Measurements from ENCODE around the gene GALE. TPM values are rescaled to one million over a fixed set of nuclear protein-coding genes. Genes with fewer than 3 reads are reported as not detected.

Gene GALE
- total RNA-seq, 2 experiments from 2014 or later = 40.7 to 43.6 TPM

DNA sequence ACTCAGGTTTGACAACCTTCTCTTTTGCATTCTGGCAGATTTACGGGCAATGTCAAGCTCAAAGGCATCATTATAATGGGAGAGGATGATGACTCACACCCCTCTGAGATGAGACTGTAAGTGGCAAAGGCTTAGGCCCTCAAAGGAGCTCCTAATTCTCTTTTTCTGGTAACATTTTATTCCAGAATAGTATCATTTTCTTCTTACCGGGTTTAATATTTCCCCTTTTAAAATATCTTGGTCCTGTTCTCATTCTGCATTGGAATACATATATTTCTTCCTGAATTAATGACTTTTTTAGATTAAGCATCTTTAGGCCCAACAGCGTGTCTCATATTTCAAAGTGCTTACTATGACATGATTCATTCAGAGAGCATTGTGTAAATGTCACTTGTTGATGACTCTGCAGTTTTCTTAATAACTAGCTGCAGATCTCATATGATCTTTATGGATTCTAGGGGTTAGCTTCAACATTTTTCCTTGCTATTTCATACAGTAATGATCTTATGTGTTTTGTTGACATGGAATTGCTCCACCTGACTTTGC, 20.7 kb downstream of the GALE start:
- POLR2A ChIA-PET = interaction anchor here (0.5 to 11.8 kb wide), 5 partner anchors 15 to 180 kb away, joined by 3 to 168 read pairs (median 3); partner anchors contain the start of genes GALE, HMGCL, LYPLA2 and PNRC2
- Mint-ChIP-seq H3K4me3 (peak overlapping the region; percentile 97), H3K27me3 (no peaks in the 10 kb centered on the region), H3K27ac (peak overlapping the region; percentile 80), H3K9me3 (no peaks in the 10 kb centered on the region), H3K36me3 (ENCODE audit: low read depth) (peaks cover 20% of the 10 kb centered on the region), H3K4me1 (ENCODE audit: low read depth) (peaks cover 36% of the 10 kb centered on the region)
- no peak for ATAC-seq
- intact Hi-C loops (cut with micrococcal nuclease) = no loop called here
- CTCF ChIA-PET = interaction anchor here (1.0 to 6.7 kb wide), 8 partner anchors 9 to 137 kb away, joined by 3 to 42 read pairs (median 6); partner anchors contain the start of gene RPL11
- no peak for DNase-seq
- TF ChIP-seq, protein P1, sequence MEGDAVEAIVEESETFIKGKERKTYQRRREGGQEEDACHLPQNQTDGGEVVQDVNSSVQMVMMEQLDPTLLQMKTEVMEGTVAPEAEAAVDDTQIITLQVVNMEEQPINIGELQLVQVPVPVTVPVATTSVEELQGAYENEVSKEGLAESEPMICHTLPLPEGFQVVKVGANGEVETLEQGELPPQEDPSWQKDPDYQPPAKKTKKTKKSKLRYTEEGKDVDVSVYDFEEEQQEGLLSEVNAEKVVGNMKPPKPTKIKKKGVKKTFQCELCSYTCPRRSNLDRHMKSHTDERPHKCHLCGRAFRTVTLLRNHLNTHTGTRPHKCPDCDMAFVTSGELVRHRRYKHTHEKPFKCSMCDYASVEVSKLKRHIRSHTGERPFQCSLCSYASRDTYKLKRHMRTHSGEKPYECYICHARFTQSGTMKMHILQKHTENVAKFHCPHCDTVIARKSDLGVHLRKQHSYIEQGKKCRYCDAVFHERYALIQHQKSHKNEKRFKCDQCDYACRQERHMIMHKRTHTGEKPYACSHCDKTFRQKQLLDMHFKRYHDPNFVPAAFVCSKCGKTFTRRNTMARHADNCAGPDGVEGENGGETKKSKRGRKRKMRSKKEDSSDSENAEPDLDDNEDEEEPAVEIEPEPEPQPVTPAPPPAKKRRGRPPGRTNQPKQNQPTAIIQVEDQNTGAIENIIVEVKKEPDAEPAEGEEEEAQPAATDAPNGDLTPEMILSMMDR (IDR thresholded peaks at IDR 0.05) = no peak

DNA sequence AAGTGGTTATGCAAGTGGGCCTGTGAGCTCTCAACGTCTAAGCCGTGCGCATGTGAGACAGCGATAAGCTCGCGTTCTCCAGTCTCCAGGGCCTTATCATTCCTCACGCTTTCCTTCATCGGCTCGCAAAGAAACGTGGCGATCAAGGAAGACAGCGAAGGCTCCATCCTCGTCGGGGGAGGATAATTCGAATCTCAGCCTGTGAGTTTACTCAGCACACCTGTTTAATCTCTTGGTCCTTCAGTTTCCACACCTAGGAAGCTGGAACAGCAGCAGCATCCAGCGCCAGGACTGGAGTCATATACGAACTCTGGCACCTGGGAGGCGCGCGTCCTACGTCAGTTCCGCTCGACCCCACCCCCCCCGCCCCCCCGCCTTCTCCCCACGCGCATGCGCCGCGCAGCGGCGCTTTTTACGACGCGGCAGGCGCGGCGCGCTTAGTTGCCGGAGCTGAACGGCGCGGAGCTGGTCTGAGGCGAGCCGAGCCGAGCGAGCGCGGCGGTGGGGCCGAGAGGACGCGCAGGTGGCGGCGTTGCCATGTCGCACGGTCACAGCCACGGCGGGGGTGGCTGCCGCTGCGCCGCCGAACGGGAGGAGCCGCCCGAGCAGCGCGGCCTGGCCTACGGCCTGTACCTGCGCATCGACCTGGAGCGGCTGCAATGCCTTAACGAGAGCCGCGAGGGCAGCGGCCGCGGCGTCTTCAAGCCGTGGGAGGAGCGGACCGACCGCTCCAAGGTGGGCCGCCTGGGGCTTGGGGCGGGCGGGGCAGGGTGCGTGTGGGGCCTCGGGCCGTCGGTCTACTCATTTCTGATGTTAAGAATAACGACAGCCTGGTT, 22.4 kb downstream of the GALE start, which contains the start of gene PITHD1:
TSS of gene PITHD1 (plus strand) at position 440 of the 836 bp plus-strand sequence. CDS start at position 538, 98 bp downstream.
- POLR2A ChIA-PET = interaction anchor here (0.6 to 11.8 kb wide), 11 partner anchors 10 to 220 kb away, joined by 3 to 168 read pairs (median 3); partner anchors contain the start of genes GALE, HMGCL, LYPLA2 and PNRC2

DNA sequence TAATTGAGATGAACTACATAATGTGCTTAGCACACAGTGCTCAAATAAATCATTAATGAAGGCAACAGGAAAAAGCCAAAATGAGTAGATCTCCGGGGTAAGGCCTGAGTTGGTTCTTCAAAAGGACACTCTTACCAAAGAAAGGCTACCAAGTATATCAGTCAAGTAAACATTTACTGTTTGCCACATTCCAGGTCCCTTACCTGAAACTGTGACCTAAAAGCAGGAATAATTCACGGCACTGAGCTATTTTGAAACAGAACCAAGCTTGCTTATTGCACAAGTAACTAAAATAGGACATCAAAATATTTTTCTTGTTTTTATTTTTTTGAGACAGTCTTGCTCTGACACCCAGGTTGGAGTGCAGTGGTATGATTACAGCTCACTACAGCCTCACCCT, 24.3 kb downstream of the GALE start:
- CTCF ChIA-PET = interaction anchor here (1.1 to 6.7 kb wide), 3 partner anchors 35 to 140 kb away, joined by 3 to 42 read pairs (median 13); no protein-coding TSS in a partner anchor
- intact Hi-C loops (cut with micrococcal nuclease) = no loop called here
- POLR2A ChIA-PET = interaction anchor here (11.8 kb wide), 1 partner anchor 19 kb away, joined by 168 read pairs; the partner anchor contains the start of genes GALE and LYPLA2
- ATAC-seq (no peak), DNase-seq (no peak)
- TF ChIP-seq, protein P1 (IDR thresholded peaks at IDR 0.05) = no peak
- no peaks in the 10 kb centered on the region for H3K27me3 Mint-ChIP-seq
- H3K4me1 Mint-ChIP-seq (ENCODE audit: low read depth) = peaks cover 48% of the 10 kb centered on the region
- H3K36me3 Mint-ChIP-seq (ENCODE audit: low read depth) = peaks cover 12% of the 10 kb centered on the region
- H3K27ac Mint-ChIP-seq = no peak overlapping the region
- no peaks in the 10 kb centered on the region for H3K9me3 Mint-ChIP-seq
- H3K4me3 Mint-ChIP-seq = peak overlapping the region; percentile 97

More for the DNA sequence above, 22.4 kb downstream of the GALE start, which contains the start of gene PITHD1:
- intact Hi-C loops (cut with micrococcal nuclease) = no loop called here
- TF ChIP-seq, protein P1 (IDR thresholded peaks at IDR 0.05) = no peak
- Mint-ChIP-seq H3K27ac (peak within 1 kb of the TSS; percentile 97), H3K36me3 (ENCODE audit: low read depth) (peaks cover 16% of the 10 kb centered on the region), H3K4me3 (peak within 1 kb of the TSS; percentile 97), H3K4me1 (ENCODE audit: low read depth) (peaks cover 47% of the 10 kb centered on the region), H3K27me3 (no peaks in the 10 kb centered on the region), H3K9me3 (no peaks in the 10 kb centered on the region)
- ATAC-seq = peak; percentile 91
- DNase-seq = peak; percentile 83
- CTCF ChIA-PET = interaction anchor here (0.9 to 6.7 kb wide), 8 partner anchors 14 to 250 kb away, joined by 3 to 42 read pairs (median 4); partner anchors contain the start of genes FUCA1 and RPL11

DNA sequence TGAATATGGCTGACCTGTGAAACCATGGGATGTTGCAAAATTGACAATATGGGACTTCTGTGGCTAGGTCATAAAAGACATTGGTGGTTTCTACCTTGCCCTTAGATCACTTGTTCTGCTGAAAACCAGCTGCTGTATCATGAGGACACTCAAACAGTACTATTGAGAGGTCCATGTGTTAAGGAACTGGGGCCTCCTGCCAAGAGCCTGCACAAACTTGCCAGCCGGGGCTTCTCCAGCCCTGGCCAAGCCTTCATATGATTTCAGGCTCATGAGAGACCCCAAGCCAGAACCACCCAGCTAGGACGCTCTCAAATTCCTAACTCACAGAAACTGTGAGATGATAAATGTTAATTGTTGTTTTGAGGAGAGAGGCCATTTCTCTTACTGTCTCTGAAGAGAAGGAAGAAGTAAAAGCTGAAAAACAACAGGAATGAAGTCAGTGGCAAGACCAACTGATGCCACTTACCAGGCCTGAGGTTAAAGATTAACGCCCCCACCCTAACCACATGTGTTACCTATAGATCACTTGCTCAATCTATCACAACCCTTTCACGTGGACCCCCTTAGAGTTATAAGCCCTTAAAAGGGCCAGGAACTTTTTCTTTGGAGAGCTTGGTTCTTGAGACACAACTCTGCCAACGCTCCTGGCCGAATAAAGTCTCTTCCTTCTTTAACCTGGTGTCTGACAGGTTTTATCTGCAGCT, 26.2 kb downstream of the GALE start:
- H3K9me3 Mint-ChIP-seq = no peaks in the 10 kb centered on the region
- peaks cover 4% of the 10 kb centered on the region for H3K36me3 Mint-ChIP-seq (ENCODE audit: low read depth)
- peak; percentile 26 for DNase-seq
- ATAC-seq = no peak
- POLR2A ChIA-PET = interaction anchor here (1.5 to 11.8 kb wide), 2 partner anchors 21 to 137 kb away, joined by 3 to 168 read pairs; partner anchors contain the start of genes GALE and LYPLA2
- no peak overlapping the region for H3K27ac Mint-ChIP-seq
- intact Hi-C loops (cut with micrococcal nuclease) = no loop called here
- CTCF ChIA-PET = interaction anchor here (0.8 to 3.1 kb wide), 4 partner anchors 21 to 142 kb away, joined by 3 to 13 read pairs (median 3); no protein-coding TSS in a partner anchor
- H3K27me3 Mint-ChIP-seq = no peaks in the 10 kb centered on the region
- TF ChIP-seq, protein P1 (IDR thresholded peaks at IDR 0.05) = no peak
- H3K4me1 Mint-ChIP-seq (ENCODE audit: low read depth) = peaks cover 37% of the 10 kb centered on the region
- no peak overlapping the region for H3K4me3 Mint-ChIP-seq

Data from activated CD8-positive, alpha-beta T cell treated with anti-CD3 and anti-CD28 coated beads for 36 hours (primary cell).